K562 (cell line): ENCODE results near the gene BRWD1. TPM values are rescaled to one million over a fixed set of nuclear protein-coding genes. Genes with fewer than 3 reads are reported as not detected.

Experiments
- C11orf30 ChIP-seq: fragments of 450-650 bp; IDR thresholded peaks from 2 replicates; pipeline ENCODE4 v1.6.1; 2016; ENCODE audit warnings: low read depth, mild to moderate bottlenecking
- HDAC1 ChIP-seq, 2 experiments: fragments of 450-650 bp; IDR thresholded peaks; 2 replicates each; pipeline ENCODE4 v1.6.1; 2016 to 2017; ENCODE audit warnings: inconsistent platforms in 1 of 2, mild to moderate bottlenecking in 1 of 2, moderate library complexity in 1 of 2
- KDM4B ChIP-seq, 2 experiments: fragments of 450-650 bp in 1 of 2; sonication (generic) in 1 of 2; IDR thresholded peaks; 2 replicates each; pipeline ENCODE4 v1.6.1; 2016 to 2017; ENCODE audit warnings: borderline replicate concordance in 2 of 2, antibody characterized with exemption in 1 of 2, low read depth in 1 of 2, mild to moderate bottlenecking in 1 of 2
- MEIS2 ChIP-seq: fragments of 450-650 bp; IDR thresholded peaks from 2 replicates; pipeline ENCODE4 v1.6.1; 2014; ENCODE audit warnings: mild to moderate bottlenecking; ENCODE audit not compliant: partially characterized antibody
- NCOA6 ChIP-seq: fragments of 450-650 bp; IDR thresholded peaks from 2 replicates; pipeline ENCODE4 v1.6.1; 2017; ENCODE audit warnings: mild to moderate bottlenecking
- OTX1 ChIP-seq: fragments of 450-650 bp; formaldehyde crosslinking; IDR thresholded peaks from 2 replicates; pipeline ENCODE4 v1.4.0; 2022; ENCODE audit warnings: mild to moderate bottlenecking
- RBM15 ChIP-seq: fragments of 200-400 bp; formaldehyde crosslinking; IDR thresholded peaks from 2 replicates; pipeline ENCODE4 v1.6.1; 2018; ENCODE audit warnings: mild to moderate bottlenecking, low read length, moderate library complexity; ENCODE audit not compliant: insufficient read depth
- RFX5 ChIP-seq: IDR thresholded peaks from 2 replicates; pipeline ENCODE4 v1.6.1; 2011; ENCODE audit warnings: low read depth, mild to moderate bottlenecking, improper control_type of control experiment, low read length
- SMAD2 ChIP-seq: fragments of 150-350 bp; IDR thresholded peaks from 2 replicates; pipeline ENCODE4 v1.6.1; 2014; ENCODE audit warnings: low read depth, mild to moderate bottlenecking, low read length
- SMAD4 ChIP-seq: fragments of 250-450 bp; sonication (Bioruptor Pico); conservative IDR thresholded peaks from 2 replicates; pipeline ENCODE4 v1.8.0; 2021; ENCODE audit warnings: inconsistent platforms, mild to moderate bottlenecking, moderate library complexity
- SP2 ChIP-seq: IDR thresholded peaks from 2 replicates; pipeline ENCODE4 v1.6.1; 2011; ENCODE audit warnings: mild to moderate bottlenecking, low read depth, low read length, moderate library complexity; ENCODE audit not compliant: poor library complexity, severe bottlenecking; ENCODE audit errors: extremely low read depth
- SRF ChIP-seq, 2 experiments: fragments of 250-450, 450-650 bp in 1 of 2; sonication (Bioruptor Pico) in 1 of 2; sonication (generic) in 1 of 2; formaldehyde crosslinking; IDR thresholded peaks; 2 replicates each; pipeline versions ENCODE4 v1.5.0 to v1.5.1; 2020 to 2022; ENCODE audit warnings: mild to moderate bottlenecking in 1 of 2, missing genetic modification reagents in 1 of 2
- XRCC4 ChIP-seq: IDR thresholded peaks from one replicate; pipeline ENCODE4 v1.6.1; 2011; ENCODE audit not compliant: insufficient read depth, insufficient read length; ENCODE audit errors: extremely low read depth
- ZC3H11A ChIP-seq: IDR thresholded peaks from 2 replicates; pipeline ENCODE4 v1.6.1; 2012; ENCODE audit warnings: low read depth, low read length, improper control_type of control experiment
- ZNF124 ChIP-seq: sonication (generic); formaldehyde crosslinking; IDR thresholded peaks from 2 replicates; pipeline ENCODE4 v1.8.1; 2022; ENCODE audit warnings: missing genetic modification reagents
- ZNF280A ChIP-seq: fragments of 450-650 bp; IDR thresholded peaks from 2 replicates; pipeline ENCODE4 v1.6.1; 2018; ENCODE audit warnings: mild to moderate bottlenecking, low read depth; ENCODE audit not compliant: partially characterized antibody
- ZNF318 ChIP-seq, 2 experiments: fragments of 450-650 bp; IDR thresholded peaks; 2 replicates each; pipeline ENCODE4 v1.6.1; 2016; ENCODE audit warnings: mild to moderate bottlenecking in 2 of 2, borderline replicate concordance in 1 of 2, low read depth in 1 of 2, moderate library complexity in 1 of 2
- polyA plus RNA-seq, 8 experiments: library from polyadenylated mRNA; depleted of rRNA in 4 of 8; stranded (reverse) in 5 of 8; unstranded in 3 of 8; fragments of >200 nt; fragmentation: Nextera tagmentation in 2 of 8; fragmentation: Illumina TruSeq in 1 of 8; extraction: Ambion mirVana in 2 of 8; extraction: Trizol in 1 of 8; gene quantifications; 2 replicates each; pipeline versions ENCODE4 v1.2.1 to v1.2.3, GENCODE V29; 2011 to 2014; ENCODE audit warnings: inconsistent platforms in 1 of 8, missing spikeins in 1 of 8
- total RNA-seq, 7 experiments: library from RNA; depleted of rRNA in 6 of 7; stranded (reverse); fragments of >200 nt in 6 of 7; fragmentation: Illumina TruSeq in 2 of 7; extraction: Trizol in 2 of 7; gene quantifications; 2 replicates each; pipeline versions ENCODE4 v1.2.1 to v1.2.3, GENCODE V29; 2011 to 2021; ENCODE audit warnings: low replicate concordance in 1 of 7
- TF ChIP-seq, protein P1 (sequence below), 2 experiments: IDR thresholded peaks; 2 replicates each; pipeline ENCODE4 v1.6.1; 2011; ENCODE audit warnings: borderline replicate concordance in 1 of 2, control low read depth in 1 of 2, low read depth in 1 of 2, low read length in 1 of 2, mild to moderate bottlenecking in 1 of 2, mixed read lengths in 1 of 2, moderate library complexity in 1 of 2; ENCODE audit not compliant: insufficient read depth in 1 of 2, insufficient read length in 1 of 2, poor library complexity in 1 of 2, severe bottlenecking in 1 of 2; ENCODE audit errors: extremely low read depth in 1 of 2

Gene BRWD1
- total and polyA plus RNA-seq, 9 of the 15 experiments (the other 6 are each of a cell fraction or from before 2014, with no cell fraction given): 10.1 to 60.2 (median 34.1) TPM

- no peak for TF ChIP-seq ZNF318 (IDR thresholded peaks at IDR 0.05; ENCODE audit: borderline replicate concordance in 1 of 2, low read depth in 1 of 2)
- no peak for TF ChIP-seq NCOA6
- no peak for TF ChIP-seq KDM4B (IDR thresholded peaks at IDR 0.05; ENCODE audit: borderline replicate concordance in 2 of 2, low read depth in 1 of 2)
- TF ChIP-seq RBM15: no peak
- TF ChIP-seq MEIS2: no peak
- TF ChIP-seq SMAD4 (CRISPR knock-in tag): peak; percentile 97
- TF ChIP-seq ZNF280A: no peak
- TF ChIP-seq SRF (CRISPR knock-in tag; IDR thresholded peaks at IDR 0.05): no peak
- no peak for TF ChIP-seq ZC3H11A
- no peak for TF ChIP-seq SP2
- TF ChIP-seq C11orf30: no peak
- TF ChIP-seq RFX5: no peak
- TF ChIP-seq XRCC4: no peak
- TF ChIP-seq HDAC1 (IDR thresholded peaks at IDR 0.05): no peak
- TF ChIP-seq SMAD2: no peak
- peak; percentile 77; the same call in 1 of the 2 replicates for TF ChIP-seq OTX1 (CRISPR knock-in tag)
- TF ChIP-seq ZNF124 (CRISPR knock-in tag): no peak
- TF ChIP-seq, protein P1, sequence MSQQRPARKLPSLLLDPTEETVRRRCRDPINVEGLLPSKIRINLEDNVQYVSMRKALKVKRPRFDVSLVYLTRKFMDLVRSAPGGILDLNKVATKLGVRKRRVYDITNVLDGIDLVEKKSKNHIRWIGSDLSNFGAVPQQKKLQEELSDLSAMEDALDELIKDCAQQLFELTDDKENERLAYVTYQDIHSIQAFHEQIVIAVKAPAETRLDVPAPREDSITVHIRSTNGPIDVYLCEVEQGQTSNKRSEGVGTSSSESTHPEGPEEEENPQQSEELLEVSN (IDR thresholded peaks at IDR 0.05; ENCODE audit: borderline replicate concordance in 1 of 2, extremely low read depth in 1 of 2, insufficient read depth in 1 of 2, insufficient read length in 1 of 2, low read depth in 1 of 2, low read length in 1 of 2, poor library complexity in 1 of 2, severe bottlenecking in 1 of 2): no peak
These were observed 46.0 kb upstream of the BRWD1 start (continued) for GRCh38 chr21:39359382-39359781.
